ENCODE data around the gene ZNF546.

Gene ZNF546

DNA sequence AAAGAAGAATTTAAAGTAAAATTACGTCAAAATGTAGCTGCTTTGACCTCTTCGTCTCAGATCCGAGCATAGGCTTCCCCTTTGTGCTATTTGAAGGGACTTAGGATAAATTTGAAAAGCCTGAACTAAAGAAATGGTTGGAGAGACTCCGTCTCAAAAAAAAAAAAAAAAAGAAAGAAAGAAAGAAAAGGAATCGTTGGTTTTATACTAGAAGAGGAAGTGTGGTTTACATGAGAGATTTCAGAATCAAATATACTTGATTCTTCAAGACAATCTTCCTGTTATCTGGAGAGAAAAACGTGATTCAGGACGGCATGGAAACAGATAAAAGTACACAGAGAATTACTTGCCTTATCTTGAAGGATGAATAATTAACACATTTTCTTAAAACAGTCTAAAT is 59.6 kb downstream of the ZNF546 start:
- DNase-seq, result no peak

- no peak for DNase-seq
These were observed 60.3 kb downstream of the ZNF546 start for GRCh38 chr19:40057166-40057565.

DNA sequence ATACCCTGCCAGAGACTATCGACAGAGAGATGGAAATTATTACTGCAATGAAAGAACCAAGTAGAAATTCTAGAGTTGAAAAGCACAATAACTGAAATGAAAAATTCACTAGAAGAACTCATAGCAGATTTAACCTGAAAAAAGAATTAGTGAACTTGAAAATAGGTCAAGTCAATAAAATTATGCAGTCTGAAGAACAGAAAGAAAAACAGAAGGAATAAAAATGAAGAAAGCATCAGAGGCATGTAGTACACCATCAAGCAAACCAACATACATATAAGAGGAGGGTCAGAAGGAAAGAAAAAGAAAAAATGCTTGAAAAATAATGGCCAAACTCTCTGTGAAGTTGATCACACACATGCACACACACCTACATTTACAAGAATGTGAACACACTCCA is 62.8 kb downstream of the ZNF546 start:
- DNase-seq, result no peak

DNA sequence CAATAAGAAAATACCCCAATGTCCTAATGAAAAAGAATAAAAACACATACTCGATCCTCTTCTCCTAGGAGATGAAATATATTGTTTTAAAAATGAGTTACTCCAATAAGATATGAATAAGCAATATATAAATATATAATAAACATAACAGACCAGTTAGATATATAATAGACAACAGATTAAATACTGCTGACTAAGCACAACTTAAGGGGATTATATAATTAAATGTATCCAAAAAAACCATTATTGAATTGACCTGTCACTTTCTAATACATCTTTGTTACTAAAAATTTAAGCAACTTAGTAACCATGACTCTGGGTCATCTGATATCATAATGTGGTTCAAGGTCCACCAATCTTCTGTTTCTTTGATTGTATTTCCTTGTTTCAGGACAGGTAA is 73.2 kb downstream of the ZNF546 start:
- no peak for DNase-seq

Data from NCI-H1694 (cell line).